Measurements from ENCODE around the gene RHNO1. TPM values are rescaled to one million over a fixed set of nuclear protein-coding genes. Genes with fewer than 3 reads are reported as not detected.
"Not testable (repeated sequence)": the region's sequence is repeated elsewhere in the genome, so short reads cannot be mapped to it uniquely, and the experiment has no call there.

Gene RHNO1
- total and polyA plus RNA-seq, 8 donors: 7.0 to 92.0 (median 14.7) TPM; not detected in 1

- H3K4me3 ChIP-seq: no peak overlapping the region
- H3K27ac ChIP-seq: peak overlapping the region in 1 of 5 donors; percentile 38
- H3K36me3 ChIP-seq: peaks cover 0 to 51% (median 14%) of the 10 kb centered on the region in 4 donors
- 75 to 98% (median 90%) methylated on average over 2 of the region's 2 CpGs for WGBS, 5 donors
- DNase-seq: no peak
- no peaks in the 10 kb centered on the region for H3K9me3 ChIP-seq
- no peaks in the 10 kb centered on the region for H3K4me1 ChIP-seq
- TF ChIP-seq EP300 (IDR thresholded peaks at IDR 0.05) (no peak), POLR2AphosphoS5 (IDR thresholded peaks at IDR 0.05) (no peak), POLR2A (IDR thresholded peaks at IDR 0.05) (no peak), CTCF (IDR thresholded peaks at IDR 0.05) (no peak)
- intact Hi-C loops (cut with DNase I; ENCODE audit: low total_unique reads): loop anchor here (10.0 kb wide), 2 partner anchors 86 to 176 kb away; no protein-coding TSS in a partner anchor
- no peaks in the 10 kb centered on the region for H3K27me3 ChIP-seq
Observed at GRCh38 chr12:2858334-2858733, 18.7 kb upstream of the RHNO1 start.

GRCh38 chr12:2858944-2859421 is 18.0 kb upstream of the RHNO1 start:
- Histone ChIP-seq H3K4me1 (no peaks in the 10 kb centered on the region), H3K9me3 (no peaks in the 10 kb centered on the region), H3K27ac (peak overlapping the region in 1 of 5 donors; percentile 38), H3K4me3 (no peak overlapping the region), H3K27me3 (no peaks in the 10 kb centered on the region), H3K36me3 (peaks cover 0 to 56% (median 14%) of the 10 kb centered on the region in 4 donors)
- DNase-seq: no peak
- intact Hi-C loops (cut with DNase I; ENCODE audit: low total_unique reads): loop anchor here (10.0 kb wide), 2 partner anchors 86 to 176 kb away; no protein-coding TSS in a partner anchor
- 64 to 85% (median 79%) methylated on average over 11 to 12 of the region's 12 CpGs for WGBS, 5 donors
- no peak for TF ChIP-seq POLR2A (IDR thresholded peaks at IDR 0.05)
- TF ChIP-seq CTCF (IDR thresholded peaks at IDR 0.05): no peak
- TF ChIP-seq POLR2AphosphoS5 (IDR thresholded peaks at IDR 0.05): no peak
- no peak for TF ChIP-seq EP300 (IDR thresholded peaks at IDR 0.05)

GRCh38 chr12:2860170-2860569 is 16.9 kb upstream of the RHNO1 start:
- H3K4me3 ChIP-seq: no peak overlapping the region
- no peak overlapping the region for H3K27ac ChIP-seq
- no peak for TF ChIP-seq POLR2A (IDR thresholded peaks at IDR 0.05)
- TF ChIP-seq EP300 (IDR thresholded peaks at IDR 0.05): no peak
- TF ChIP-seq CTCF (IDR thresholded peaks at IDR 0.05): no peak
- no peak for TF ChIP-seq POLR2AphosphoS5 (IDR thresholded peaks at IDR 0.05)
- H3K36me3 ChIP-seq: peaks cover 0 to 68% (median 16%) of the 10 kb centered on the region in 4 donors
- no peak for DNase-seq
- H3K27me3 ChIP-seq: no peaks in the 10 kb centered on the region
- intact Hi-C loops (cut with DNase I; ENCODE audit: low total_unique reads): no loop called here
- H3K4me1 ChIP-seq: no peaks in the 10 kb centered on the region
- no peaks in the 10 kb centered on the region for H3K9me3 ChIP-seq

GRCh38 chr12:2862876-2863275 is 14.1 kb upstream of the RHNO1 start:
- no peak overlapping the region for H3K4me3 ChIP-seq
- no peaks in the 10 kb centered on the region for H3K4me1 ChIP-seq
- H3K36me3 ChIP-seq: peaks cover 0 to 70% (median 12%) of the 10 kb centered on the region in 4 donors
- no peak overlapping the region for H3K27ac ChIP-seq
- intact Hi-C loops (cut with DNase I; ENCODE audit: low total_unique reads): no loop called here
- H3K27me3 ChIP-seq: no peaks in the 10 kb centered on the region
- DNase-seq: no peak
- 89 to 97% (median 94%) methylated on average over 7 of the region's 7 CpGs for WGBS, 5 donors
- TF ChIP-seq CTCF (IDR thresholded peaks at IDR 0.05) (no peak), POLR2A (IDR thresholded peaks at IDR 0.05) (no peak), POLR2AphosphoS5 (IDR thresholded peaks at IDR 0.05) (no peak), EP300 (IDR thresholded peaks at IDR 0.05) (no peak)
- no peaks in the 10 kb centered on the region for H3K9me3 ChIP-seq

- whole genome bisulfite sequencing, 5 donors: 95 to 98% (median 97%) methylated on average over 6 to 7 of the region's 7 CpGs
- H3K4me3 ChIP-seq; H3K9me3 ChIP-seq; intact Hi-C loops (cut with DNase I; ENCODE audit: low total_unique reads); H3K27ac ChIP-seq; DNase-seq; H3K4me1 ChIP-seq; H3K27me3 ChIP-seq: not testable (repeated sequence)
- H3K36me3 ChIP-seq: peaks cover 0 to 66% (median 10%) of the 10 kb centered on the region in 4 donors
Observed at GRCh38 chr12:2863402-2863801, 13.6 kb upstream of the RHNO1 start.
